Esophagus mucosa (tissue), 1 donor: ENCODE results near the gene C15orf62. TPM values are rescaled to one million over a fixed set of nuclear protein-coding genes. Genes with fewer than 3 reads are reported as not detected.

Source experiments
- ATAC-seq: fragments of 200-7000 bp; cut with Tn5 transposase; one replicate; pipeline ENCODE4 v1.9.1; 2020
- total RNA-seq: library from RNA; stranded (reverse); gene quantifications from one replicate; pipeline ENCODE4 v1.2.4, GENCODE V29; 2023
- donor health status: DM: yes; HTN: yes; CAD: no.

Gene C15orf62
- total RNA-seq, 1 donor from 2014 or later, result 4.0 TPM

DNA sequence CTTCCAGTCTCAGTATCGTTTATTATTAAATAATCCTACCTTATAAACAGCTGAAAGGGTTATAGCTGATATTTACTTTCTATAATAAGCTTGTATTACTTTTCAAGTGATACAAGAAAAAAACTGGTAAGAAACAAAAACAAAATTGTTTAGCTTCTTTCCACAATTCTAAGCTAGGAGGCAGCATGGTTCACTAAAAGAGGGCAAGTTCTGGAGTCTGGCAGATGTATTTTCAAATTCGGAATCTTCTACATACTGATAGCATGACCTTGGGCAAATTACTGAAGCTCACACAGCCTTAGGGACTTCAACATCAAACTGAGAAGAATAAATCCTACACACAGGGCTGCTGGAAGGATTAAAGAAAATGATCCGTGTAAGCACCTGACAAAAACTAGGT lies 15.4 kb downstream of the C15orf62 start:
- ATAC-seq, result no peak

DNA sequence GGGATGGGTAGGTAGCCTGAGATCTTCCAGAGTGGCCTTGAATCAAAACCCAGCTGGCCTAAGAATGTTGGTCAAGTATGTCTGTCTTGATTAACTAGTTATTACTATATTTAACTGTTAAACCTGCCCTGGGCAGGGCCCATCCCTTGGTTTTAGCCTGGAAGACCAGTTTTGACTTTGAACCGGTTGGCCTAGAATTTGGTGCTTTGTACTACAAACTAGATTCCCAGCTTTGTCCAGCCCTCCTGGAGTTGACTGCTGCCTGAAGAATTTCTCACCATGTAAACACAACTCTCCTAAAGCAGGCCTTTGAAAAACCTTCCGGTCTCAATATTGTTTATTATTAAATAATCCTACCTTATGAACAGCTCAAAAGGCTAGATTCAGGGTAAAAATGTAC lies 16.0 kb downstream of the C15orf62 start:
- peak; percentile 74 for ATAC-seq

DNA sequence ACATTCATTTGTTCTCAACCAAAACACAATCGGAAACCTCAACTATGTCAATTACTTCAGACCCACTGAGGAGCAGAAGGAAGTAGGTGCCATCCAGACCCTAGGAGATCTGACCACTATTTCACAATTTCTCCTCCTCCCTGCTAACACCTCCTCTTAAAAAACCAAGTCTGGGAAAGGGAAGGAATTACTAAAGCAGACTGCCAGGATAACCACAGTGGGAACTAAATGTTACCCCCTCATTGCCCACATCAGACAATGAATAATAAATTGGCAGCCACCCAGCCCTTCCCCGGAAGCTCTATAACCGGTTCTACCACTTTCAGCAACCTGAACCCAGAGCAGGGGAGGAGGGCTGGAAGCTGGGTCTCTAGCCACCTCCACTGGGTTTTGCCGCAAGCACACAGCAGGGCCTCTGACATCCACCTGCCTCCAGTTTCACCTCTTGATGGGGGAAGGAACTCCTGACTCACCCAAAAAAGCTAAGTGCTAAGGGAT lies 17.6 kb downstream of the C15orf62 start:
- ATAC-seq, result peak; percentile 65

- peak; percentile 12 for ATAC-seq
These were observed 18.2 kb downstream of the C15orf62 start for GRCh38 chr15:40787991-40788390.

- ATAC-seq, result no peak
These were observed 19.3 kb downstream of the C15orf62 start for GRCh38 chr15:40789119-40789518.

DNA sequence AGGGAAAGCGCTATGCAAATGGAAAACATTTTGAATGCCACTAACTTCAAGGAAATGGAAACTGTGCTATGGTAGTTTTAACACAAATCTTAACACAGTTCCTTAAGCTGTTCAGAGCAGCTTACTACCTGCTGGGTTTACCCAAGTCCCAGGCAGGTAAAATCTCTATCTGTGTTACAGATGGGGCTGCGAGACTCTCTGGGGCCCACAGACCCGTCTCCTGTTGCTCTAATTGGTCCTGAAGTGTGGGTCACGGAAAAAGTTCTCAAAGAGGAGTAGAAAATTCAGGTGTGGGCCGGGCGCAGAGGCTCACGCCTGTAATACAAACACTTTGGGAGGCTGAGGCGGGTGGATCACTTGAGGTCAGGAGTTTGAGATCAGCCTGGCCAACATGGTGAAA lies 20.2 kb downstream of the C15orf62 start:
- ATAC-seq, result no peak

DNA sequence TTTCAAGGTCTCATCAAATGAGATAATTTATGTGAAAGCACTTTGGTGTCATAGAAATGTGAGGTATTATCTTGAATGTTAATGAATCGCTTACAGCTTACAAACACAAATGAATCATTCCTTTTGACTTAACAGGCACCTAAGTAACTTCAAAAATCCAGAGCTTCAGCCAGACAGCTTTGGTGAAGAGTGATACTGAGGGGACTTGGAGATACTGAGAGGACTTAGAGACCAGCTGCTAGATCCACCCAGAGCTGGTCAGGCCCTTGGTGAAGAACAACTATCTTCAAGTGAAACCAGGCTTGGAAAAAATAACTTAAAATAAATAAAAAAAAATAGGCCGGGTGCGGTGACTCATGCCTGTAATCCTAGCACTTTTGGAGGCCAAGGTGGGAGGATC lies 20.9 kb downstream of the C15orf62 start:
- no peak for ATAC-seq

GRCh38 chr15:40792394-40792793 lies 22.6 kb downstream of the C15orf62 start:
- ATAC-seq, result no peak

DNA sequence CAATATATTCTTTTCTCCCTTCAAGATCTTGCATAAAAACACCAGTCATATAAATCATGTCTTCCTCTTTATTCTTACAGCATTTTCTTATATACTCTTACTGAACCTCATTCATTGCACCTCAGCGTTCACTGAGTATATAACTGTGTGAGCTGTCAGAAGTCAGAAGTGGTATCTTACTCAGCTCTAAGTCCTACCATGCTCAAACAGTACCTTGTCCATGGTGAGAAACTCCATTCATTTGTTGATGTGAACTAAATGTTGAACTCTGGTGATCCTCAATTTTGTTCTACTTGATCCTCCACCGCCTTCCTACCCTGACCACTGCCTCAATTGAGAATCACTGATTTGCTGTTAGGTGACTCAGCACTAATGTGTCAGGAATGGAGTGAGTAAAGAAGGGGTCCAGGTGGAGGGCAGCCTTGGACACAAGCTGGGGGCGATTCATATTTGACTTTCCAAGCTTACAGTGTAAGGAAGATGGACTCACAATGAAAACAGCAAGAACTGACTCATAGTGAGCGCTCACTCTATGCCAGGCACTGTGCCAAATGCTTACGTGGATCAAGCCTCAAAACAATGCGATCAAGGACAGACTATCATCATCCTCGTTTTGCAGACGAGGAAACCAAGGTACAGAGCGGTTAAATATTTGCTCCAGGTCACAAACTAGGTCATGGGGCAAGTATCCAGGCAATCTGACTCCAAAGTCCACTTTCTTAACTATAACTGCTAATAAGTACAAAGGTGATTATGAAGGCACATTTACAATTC lies 23.6 kb downstream of the C15orf62 start:
- peak; percentile 79 for ATAC-seq

GRCh38 chr15:40796041-40796440 lies 26.3 kb downstream of the C15orf62 start:
- no peak for ATAC-seq

DNA sequence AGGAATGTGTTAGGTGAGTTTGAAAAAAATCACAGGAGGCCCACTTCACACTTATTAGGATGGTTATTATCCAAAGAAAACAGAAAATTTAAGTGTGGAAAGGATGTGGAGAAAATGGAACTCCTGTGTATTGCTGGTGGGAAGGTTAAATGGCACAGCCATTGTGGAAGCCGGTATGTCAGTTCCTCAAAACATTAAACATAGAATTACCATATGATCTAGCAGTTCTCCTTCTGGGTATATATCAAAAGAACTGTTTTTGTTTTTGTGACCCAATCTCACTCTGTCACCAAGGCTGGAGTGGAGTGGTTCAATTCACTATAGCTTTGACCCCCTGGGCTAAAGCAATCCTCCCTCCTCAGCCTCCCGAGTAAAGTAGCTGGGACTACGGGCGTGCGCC lies 26.7 kb downstream of the C15orf62 start:
- ATAC-seq, result no peak

GRCh38 chr15:40799523-40799922 lies 29.7 kb downstream of the C15orf62 start:
- no peak for ATAC-seq

GRCh38 chr15:40803076-40803475 lies 33.3 kb downstream of the C15orf62 start:
- no peak for ATAC-seq

- no peak for ATAC-seq
These were observed 33.9 kb downstream of the C15orf62 start for GRCh38 chr15:40803688-40804087.

DNA sequence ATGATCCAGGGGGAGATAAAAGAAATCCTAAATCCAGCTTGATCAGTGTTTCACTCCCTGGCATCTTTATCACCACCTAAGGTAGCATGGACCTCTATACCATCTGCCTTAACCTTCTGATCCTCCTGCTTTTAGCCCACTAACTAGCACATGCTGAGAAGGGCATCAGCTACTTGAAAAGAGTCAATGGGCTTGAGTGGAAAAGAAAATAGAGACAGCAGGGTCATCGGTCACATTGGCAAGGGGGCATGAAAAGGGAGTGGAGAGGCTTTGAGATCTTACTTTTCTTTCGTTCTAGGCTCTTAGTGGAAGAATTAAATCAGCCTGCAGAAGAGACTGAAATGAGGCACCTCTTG lies 36.9 kb downstream of the C15orf62 start:
- no peak for ATAC-seq

- ATAC-seq, result peak; percentile 97
These were observed 37.5 kb downstream of the C15orf62 start, which contains the start of the genes DNAJC17 and ZFYVE19 for GRCh38 chr15:40807028-40807887. TSS of gene DNAJC17 (minus strand) at chr15:40807473. CDS start at chr15:40807446, 27 bp downstream. TSS of gene ZFYVE19 (plus strand) at chr15:40807089. CDS start at chr15:40807590, 501 bp downstream.

DNA sequence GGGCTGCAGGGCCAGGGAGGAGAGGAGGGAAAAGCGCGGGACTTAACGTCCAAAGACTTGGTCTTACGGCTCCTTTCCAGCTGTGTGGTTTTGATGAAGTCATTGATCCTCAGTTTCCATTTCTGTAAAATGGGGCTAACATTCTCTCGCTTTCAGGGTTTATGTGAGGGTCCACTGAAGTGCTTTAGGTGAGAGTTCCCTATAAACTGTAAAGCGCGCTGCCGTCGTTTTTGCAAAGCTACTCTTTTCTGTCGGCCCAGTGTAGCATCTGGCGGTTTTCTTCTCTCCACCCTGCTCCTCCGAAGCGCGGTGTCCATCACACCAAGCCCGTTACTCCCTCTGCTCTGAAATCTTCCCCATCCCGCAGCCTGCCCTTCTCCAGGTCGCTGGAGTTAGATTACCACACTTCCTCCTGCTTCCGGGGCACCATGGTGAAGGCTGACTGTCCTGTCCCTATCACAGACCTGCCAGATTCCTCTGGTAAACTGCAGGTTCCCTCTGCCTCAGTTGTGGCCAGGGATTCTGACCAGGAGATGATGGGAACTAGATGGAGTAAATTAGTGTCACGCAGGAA lies 38.2 kb downstream of the C15orf62 start:
- peak; percentile 1 for ATAC-seq

DNA sequence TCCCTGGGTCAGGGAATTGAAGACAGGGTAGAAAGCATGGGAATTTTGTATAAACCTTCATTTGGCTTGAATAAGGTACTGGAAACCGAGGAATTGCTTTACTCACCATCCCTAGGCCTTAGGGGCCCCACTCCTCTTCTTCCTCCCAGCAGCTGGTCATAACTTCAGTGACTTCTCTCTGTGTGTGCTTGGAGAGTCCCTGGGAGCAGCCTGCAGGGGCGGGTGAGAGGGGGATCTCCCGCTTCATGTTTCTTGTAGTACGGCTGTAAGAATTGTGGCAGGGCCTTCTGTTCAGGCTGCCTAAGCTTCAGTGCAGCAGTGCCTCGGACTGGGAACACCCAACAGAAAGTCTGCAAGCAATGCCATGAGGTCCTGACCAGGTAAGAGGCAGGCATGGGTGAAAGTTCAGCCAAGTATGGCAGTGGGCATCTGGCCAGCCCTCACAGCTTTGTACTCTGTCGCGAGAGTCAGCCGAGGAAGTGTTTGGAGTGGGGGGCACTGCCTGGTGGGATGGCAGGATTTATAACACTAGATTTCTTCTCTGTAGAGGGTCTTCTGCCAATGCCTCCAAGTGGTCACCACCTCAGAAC lies 39.2 kb downstream of the C15orf62 start:
- ATAC-seq, result no peak

DNA sequence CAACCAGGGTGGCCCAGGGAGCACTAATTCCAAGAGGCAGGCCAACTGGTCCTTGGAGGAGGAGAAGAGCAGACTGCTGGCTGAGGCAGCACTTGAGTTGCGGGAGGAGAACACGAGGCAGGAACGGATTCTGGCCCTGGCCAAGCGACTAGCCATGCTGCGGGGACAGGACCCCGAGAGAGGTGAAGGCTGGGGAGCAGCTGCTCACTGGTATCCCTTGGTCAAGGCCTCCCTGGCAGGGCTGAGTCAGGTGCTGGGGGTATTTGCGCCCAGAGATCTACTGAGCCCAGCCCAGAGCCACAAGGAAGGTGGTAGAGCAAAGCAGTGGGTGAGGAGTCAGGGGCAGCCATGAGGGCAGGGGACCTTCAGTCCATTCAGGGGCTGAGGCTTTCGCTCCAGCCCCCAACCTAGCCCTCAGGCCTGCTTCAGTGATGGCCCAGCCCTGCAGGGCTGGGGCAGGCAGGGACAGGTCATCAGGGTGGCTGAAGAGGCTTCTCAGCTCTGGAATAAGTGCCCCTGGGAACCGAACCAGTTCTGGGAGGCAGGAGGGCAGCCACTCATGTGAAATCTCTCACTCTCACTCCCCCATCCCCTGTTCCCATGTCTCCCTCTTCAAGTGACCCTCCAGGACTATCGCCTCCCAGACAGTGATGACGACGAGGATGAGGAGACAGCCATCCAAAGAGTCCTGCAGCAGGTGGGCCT lies 43.1 kb downstream of the C15orf62 start:
- no peak for ATAC-seq

DNA sequence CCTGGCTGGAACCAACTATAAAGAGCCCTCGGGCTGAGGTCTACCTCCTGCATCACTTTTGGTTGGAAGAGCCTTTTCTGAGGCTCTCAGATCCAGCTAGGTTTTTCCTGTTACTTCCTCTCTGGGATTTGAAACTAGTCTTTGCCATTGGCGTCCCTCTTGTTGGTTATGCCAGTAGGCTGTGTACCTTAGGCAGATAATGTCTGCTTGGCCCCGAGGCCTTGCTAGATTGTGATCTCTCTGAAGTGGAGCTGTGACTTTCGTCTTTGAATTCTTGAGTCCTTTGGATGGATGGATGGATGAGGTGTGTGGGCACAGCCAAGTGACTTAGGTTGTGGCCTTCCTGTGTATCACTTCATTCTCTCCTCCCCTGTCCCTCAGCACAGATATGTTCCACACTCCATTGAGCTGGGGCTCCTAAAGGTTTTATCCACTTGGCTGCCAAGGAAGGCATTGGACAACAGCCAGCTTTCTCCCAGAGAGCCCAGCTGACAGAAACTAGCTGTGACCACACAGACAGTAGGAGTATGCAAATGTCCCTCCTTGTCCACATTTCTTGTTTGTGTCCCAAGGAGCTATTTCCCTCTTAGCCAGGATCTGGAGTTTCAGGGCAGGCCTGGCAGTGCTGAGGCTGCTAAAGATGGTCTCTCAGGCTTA lies 45.4 kb downstream of the C15orf62 start:
- no peak for ATAC-seq

GRCh38 chr15:40819048-40819447 lies 49.3 kb downstream of the C15orf62 start:
- no peak for ATAC-seq

- no peak for ATAC-seq
These were observed 51.4 kb downstream of the C15orf62 start for GRCh38 chr15:40821195-40821594.
